Measurements from ENCODE around the gene CEMIP2.

- TF ChIP-seq EP300 (IDR thresholded peaks at IDR 0.05) = no peak
- TF ChIP-seq POLR2AphosphoS5 (IDR thresholded peaks at IDR 0.05) = no peak
- TF ChIP-seq, protein P1, sequence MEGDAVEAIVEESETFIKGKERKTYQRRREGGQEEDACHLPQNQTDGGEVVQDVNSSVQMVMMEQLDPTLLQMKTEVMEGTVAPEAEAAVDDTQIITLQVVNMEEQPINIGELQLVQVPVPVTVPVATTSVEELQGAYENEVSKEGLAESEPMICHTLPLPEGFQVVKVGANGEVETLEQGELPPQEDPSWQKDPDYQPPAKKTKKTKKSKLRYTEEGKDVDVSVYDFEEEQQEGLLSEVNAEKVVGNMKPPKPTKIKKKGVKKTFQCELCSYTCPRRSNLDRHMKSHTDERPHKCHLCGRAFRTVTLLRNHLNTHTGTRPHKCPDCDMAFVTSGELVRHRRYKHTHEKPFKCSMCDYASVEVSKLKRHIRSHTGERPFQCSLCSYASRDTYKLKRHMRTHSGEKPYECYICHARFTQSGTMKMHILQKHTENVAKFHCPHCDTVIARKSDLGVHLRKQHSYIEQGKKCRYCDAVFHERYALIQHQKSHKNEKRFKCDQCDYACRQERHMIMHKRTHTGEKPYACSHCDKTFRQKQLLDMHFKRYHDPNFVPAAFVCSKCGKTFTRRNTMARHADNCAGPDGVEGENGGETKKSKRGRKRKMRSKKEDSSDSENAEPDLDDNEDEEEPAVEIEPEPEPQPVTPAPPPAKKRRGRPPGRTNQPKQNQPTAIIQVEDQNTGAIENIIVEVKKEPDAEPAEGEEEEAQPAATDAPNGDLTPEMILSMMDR (IDR thresholded peaks at IDR 0.05) = no peak
These were observed 26.2 kb downstream of the CEMIP2 start for GRCh38 chr9:71741926-71742648.

All from sigmoid colon (tissue), 4 donors.